Stimulated activated CD4-positive, alpha-beta T cell treated with anti-CD3 and anti-CD28 coated beads, Interleukin-15, amount 100 ng/mL, for 48 hours (primary cell): ENCODE measurements around the gene SERPING1.

Experiments
- DNase-seq, 2 donors: peaks; one replicate each; pipeline ENCODE4 v3.0.0-alpha.2; 2020; ENCODE audit warnings: low read depth in 2 of 2

Gene SERPING1

GRCh38 chr11:57597916-57598830 is 688 bp downstream of the SERPING1 start:
- DNase-seq = no peak

GRCh38 chr11:57598831-57599155 is 1.3 kb downstream of the SERPING1 start:
- no peak for DNase-seq

- no peak for DNase-seq
Observed at GRCh38 chr11:57599381-57599780, 1.9 kb downstream of the SERPING1 start.

- DNase-seq = no peak
Observed at GRCh38 chr11:57601297-57601696, 3.8 kb downstream of the SERPING1 start.

GRCh38 chr11:57604296-57605027 is 7.0 kb downstream of the SERPING1 start:
- no peak for DNase-seq

GRCh38 chr11:57605028-57605420 is 7.5 kb downstream of the SERPING1 start:
- no peak for DNase-seq

- DNase-seq = no peak
Observed at GRCh38 chr11:57610170-57610569, 12.7 kb downstream of the SERPING1 start.

GRCh38 chr11:57614234-57614772 is 16.8 kb downstream of the SERPING1 start:
- DNase-seq = no peak

GRCh38 chr11:57615308-57615707 is 17.8 kb downstream of the SERPING1 start:
- no peak for DNase-seq

GRCh38 chr11:57616595-57616994 is 19.1 kb downstream of the SERPING1 start:
- no peak for DNase-seq

- no peak for DNase-seq
Observed at GRCh38 chr11:57618438-57618837, 21.0 kb downstream of the SERPING1 start.

GRCh38 chr11:57619331-57619730 is 21.8 kb downstream of the SERPING1 start:
- DNase-seq = no peak

- DNase-seq = no peak
Observed at GRCh38 chr11:57620467-57620866, 23.0 kb downstream of the SERPING1 start.

GRCh38 chr11:57622263-57622662 is 24.8 kb downstream of the SERPING1 start:
- DNase-seq = no peak

- no peak for DNase-seq
Observed at GRCh38 chr11:57624864-57625263, 27.4 kb downstream of the SERPING1 start.

- DNase-seq = no peak
Observed at GRCh38 chr11:57626895-57627294, 29.4 kb downstream of the SERPING1 start.

- no peak for DNase-seq
Observed at GRCh38 chr11:57630171-57630570, 32.7 kb downstream of the SERPING1 start.

- no peak for DNase-seq
Observed at GRCh38 chr11:57632116-57632515, 34.6 kb downstream of the SERPING1 start.

GRCh38 chr11:57633394-57634070 is 36.0 kb downstream of the SERPING1 start:
- DNase-seq = no peak

GRCh38 chr11:57634311-57634710 is 36.8 kb downstream of the SERPING1 start:
- DNase-seq = no peak

GRCh38 chr11:57635246-57635645 is 37.8 kb downstream of the SERPING1 start:
- no peak for DNase-seq

GRCh38 chr11:57637626-57638004 is 40.1 kb downstream of the SERPING1 start:
- no peak for DNase-seq
